Neural crest cell (in vitro differentiated cells): ENCODE results near the gene GLRX. TPM values are rescaled to one million over a fixed set of nuclear protein-coding genes. Genes with fewer than 3 reads are reported as not detected.
"Not testable (repeated sequence)": the region's sequence is repeated elsewhere in the genome, so short reads cannot be mapped to it uniquely, and the experiment has no call there.

ENCODE experiments used
- DNase-seq: peaks from one replicate; pipeline ENCODE4 v3.0.0; 2021; ENCODE audit warnings: low read depth, mixed read lengths, low spot score
- H3K27ac Mint-ChIP-seq: one replicate; pipeline ENCODE4 v1.8.0; 2021; ENCODE audit warnings: mild to moderate bottlenecking, mixed read lengths; ENCODE audit not compliant: unreplicated experiment
- H3K27me3 Mint-ChIP-seq: 2 replicates; pipeline ENCODE4 v1.8.0; 2021; ENCODE audit warnings: low read depth, mild to moderate bottlenecking, mixed read lengths
- H3K36me3 Mint-ChIP-seq: 2 replicates; pipeline ENCODE4 v1.8.0; 2021; ENCODE audit warnings: low read depth, mild to moderate bottlenecking, mixed read lengths
- H3K4me1 Mint-ChIP-seq: 2 replicates; pipeline ENCODE4 v1.8.0; 2021; ENCODE audit warnings: mixed read lengths
- H3K4me3 Mint-ChIP-seq: one replicate; pipeline ENCODE4 v1.8.0; 2021; ENCODE audit warnings: mild to moderate bottlenecking, mixed read lengths
- H3K9me3 Mint-ChIP-seq: 2 replicates; pipeline ENCODE4 v1.8.0; 2021; ENCODE audit warnings: mixed read lengths
- total RNA-seq: library from RNA; stranded (reverse); gene quantifications from 2 replicates; pipeline ENCODE4 v1.2.1, GENCODE V29; 2021
- TF ChIP-seq, protein P1 (sequence below): fragments of 200-600 bp; sonication (generic); conservative IDR thresholded peaks from 2 replicates; pipeline ENCODE4 v1.5.0; 2021; ENCODE audit warnings: antibody characterized with exemption, mild to moderate bottlenecking

GLRX gene
- total RNA-seq, 1 donor from 2014 or later = 10.3 TPM

DNA sequence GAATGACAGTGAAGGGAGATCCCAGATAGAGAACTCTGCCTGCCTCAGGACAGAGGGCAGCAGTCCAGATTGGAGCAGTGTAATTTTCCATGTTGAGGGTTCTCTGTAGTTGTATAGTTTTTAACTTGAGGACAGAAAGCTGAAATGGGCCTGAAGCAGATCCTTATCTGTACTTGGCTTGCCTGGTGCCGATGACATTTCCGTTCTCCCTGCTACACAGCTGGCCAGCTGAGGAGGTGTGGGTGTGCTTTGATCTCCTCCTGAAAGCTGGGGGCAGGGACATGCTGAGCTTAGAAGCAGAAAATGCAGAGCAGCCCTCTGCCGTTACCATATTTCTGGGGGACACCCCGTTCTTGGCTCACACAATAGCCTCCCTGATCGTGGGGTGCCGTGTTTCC is 10.5 kb downstream of the GLRX start:
- no peaks in the 10 kb centered on the region for H3K36me3 Mint-ChIP-seq
- no peaks in the 10 kb centered on the region for H3K27me3 Mint-ChIP-seq
- no peak overlapping the region for H3K27ac Mint-ChIP-seq
- no peak for DNase-seq
- H3K4me1 Mint-ChIP-seq = peaks cover 19% of the 10 kb centered on the region
- H3K4me3 Mint-ChIP-seq = no peak overlapping the region
- TF ChIP-seq, protein P1, sequence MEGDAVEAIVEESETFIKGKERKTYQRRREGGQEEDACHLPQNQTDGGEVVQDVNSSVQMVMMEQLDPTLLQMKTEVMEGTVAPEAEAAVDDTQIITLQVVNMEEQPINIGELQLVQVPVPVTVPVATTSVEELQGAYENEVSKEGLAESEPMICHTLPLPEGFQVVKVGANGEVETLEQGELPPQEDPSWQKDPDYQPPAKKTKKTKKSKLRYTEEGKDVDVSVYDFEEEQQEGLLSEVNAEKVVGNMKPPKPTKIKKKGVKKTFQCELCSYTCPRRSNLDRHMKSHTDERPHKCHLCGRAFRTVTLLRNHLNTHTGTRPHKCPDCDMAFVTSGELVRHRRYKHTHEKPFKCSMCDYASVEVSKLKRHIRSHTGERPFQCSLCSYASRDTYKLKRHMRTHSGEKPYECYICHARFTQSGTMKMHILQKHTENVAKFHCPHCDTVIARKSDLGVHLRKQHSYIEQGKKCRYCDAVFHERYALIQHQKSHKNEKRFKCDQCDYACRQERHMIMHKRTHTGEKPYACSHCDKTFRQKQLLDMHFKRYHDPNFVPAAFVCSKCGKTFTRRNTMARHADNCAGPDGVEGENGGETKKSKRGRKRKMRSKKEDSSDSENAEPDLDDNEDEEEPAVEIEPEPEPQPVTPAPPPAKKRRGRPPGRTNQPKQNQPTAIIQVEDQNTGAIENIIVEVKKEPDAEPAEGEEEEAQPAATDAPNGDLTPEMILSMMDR = no peak
- no peaks in the 10 kb centered on the region for H3K9me3 Mint-ChIP-seq

DNA sequence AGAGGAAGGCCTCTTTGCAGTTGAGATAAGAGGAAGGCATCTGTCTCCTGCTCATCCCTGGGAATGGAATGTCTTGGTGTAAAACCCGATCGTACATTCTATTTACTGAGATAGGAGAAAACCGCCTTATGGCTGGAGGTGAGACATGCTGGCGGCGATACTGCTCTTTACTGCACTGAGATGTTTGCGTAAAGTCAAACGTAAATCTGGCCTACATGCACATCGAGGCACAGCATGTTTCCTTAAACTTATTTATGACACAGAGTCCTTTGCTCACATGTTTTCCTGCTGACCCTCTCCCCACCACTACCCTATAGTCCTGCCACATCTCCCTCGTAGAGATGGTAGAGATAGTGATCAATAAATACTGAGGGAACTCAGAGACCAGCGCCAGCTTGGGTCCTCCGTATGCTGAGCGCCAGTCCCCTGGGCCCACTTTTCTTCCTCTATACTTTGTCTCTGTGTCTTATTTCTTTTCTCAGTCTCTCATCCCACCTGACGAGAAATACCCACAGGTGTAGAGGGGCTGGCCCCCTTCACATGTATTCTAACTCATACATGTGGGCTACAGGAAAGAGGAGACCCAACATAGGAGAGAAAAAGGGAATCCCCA is 11.0 kb downstream of the GLRX start:
- H3K4me3 Mint-ChIP-seq, DNase-seq, H3K36me3 Mint-ChIP-seq, H3K27me3 Mint-ChIP-seq, H3K9me3 Mint-ChIP-seq, H3K27ac Mint-ChIP-seq: not testable (repeated sequence)
- peaks cover 19% of the 10 kb centered on the region for H3K4me1 Mint-ChIP-seq

DNA sequence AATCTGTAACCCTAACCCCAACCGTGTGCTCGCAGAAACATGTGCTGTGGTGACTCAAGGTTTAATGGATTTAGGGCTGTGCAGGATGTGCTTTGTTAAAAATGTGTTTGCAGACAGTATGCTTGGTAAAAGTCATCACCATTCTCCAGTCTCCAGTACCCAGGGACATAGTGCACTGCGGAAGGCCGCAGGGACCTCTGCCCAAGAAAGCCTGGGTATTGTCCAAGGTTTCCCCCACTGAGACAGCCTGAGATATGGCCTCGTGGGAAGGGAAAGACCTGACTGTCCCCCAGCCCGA is 11.5 kb downstream of the GLRX start:
- not testable (repeated sequence) for H3K27me3 Mint-ChIP-seq, H3K4me3 Mint-ChIP-seq, H3K27ac Mint-ChIP-seq, H3K9me3 Mint-ChIP-seq, H3K36me3 Mint-ChIP-seq, DNase-seq
- H3K4me1 Mint-ChIP-seq = peaks cover 19% of the 10 kb centered on the region

GRCh38 chr5:95810305-95811125 is 12.0 kb downstream of the GLRX start:
- no peaks in the 10 kb centered on the region for H3K9me3 Mint-ChIP-seq
- TF ChIP-seq, protein P1 = no peak
- no peak overlapping the region for H3K27ac Mint-ChIP-seq
- H3K4me3 Mint-ChIP-seq = no peak overlapping the region
- H3K36me3 Mint-ChIP-seq = no peaks in the 10 kb centered on the region
- no peaks in the 10 kb centered on the region for H3K27me3 Mint-ChIP-seq
- no peak for DNase-seq
- H3K4me1 Mint-ChIP-seq = peaks cover 19% of the 10 kb centered on the region

- H3K4me3 Mint-ChIP-seq = no peak overlapping the region
These were observed 13.0 kb downstream of the GLRX start for GRCh38 chr5:95809414-95809960.

GRCh38 chr5:95808686-95809413 is 13.7 kb downstream of the GLRX start:
- no peak overlapping the region for H3K4me3 Mint-ChIP-seq
- peaks cover 5% of the 10 kb centered on the region for H3K36me3 Mint-ChIP-seq
- no peak for DNase-seq
- peaks cover 19% of the 10 kb centered on the region for H3K4me1 Mint-ChIP-seq
- TF ChIP-seq, protein P1 = no peak
- H3K27ac Mint-ChIP-seq = no peak overlapping the region
- peaks cover 4% of the 10 kb centered on the region for H3K9me3 Mint-ChIP-seq
- no peaks in the 10 kb centered on the region for H3K27me3 Mint-ChIP-seq

More at GRCh38 chr5:95809414-95809960, 13.0 kb downstream of the GLRX start:
- no peak overlapping the region for H3K27ac Mint-ChIP-seq
- no peak for DNase-seq
- TF ChIP-seq, protein P1 = no peak
- H3K4me1 Mint-ChIP-seq = peaks cover 19% of the 10 kb centered on the region
- H3K27me3 Mint-ChIP-seq = no peaks in the 10 kb centered on the region
- peaks cover 4% of the 10 kb centered on the region for H3K9me3 Mint-ChIP-seq
- peaks cover 3% of the 10 kb centered on the region for H3K36me3 Mint-ChIP-seq
